CD4-positive, alpha-beta T cell (primary cell): Measurements from ENCODE around the gene PPP1R36. TPM values are rescaled to one million over a fixed set of nuclear protein-coding genes. Genes with fewer than 3 reads are reported as not detected.

Experiments used
- ATAC-seq: fragments of 200-7000 bp; cut with Tn5 transposase; one replicate; pipeline ENCODE4 v1.10.0; 2022; ENCODE audit warnings: mild to moderate bottlenecking; ENCODE audit not compliant: poor library complexity
- CTCF ChIA-PET: fragments of 350-600 bp; sonication (Branson Sonifier 250); formaldehyde crosslinking; loops from one replicate; lab custom pipeline; 2021; ENCODE audit warnings: antibody characterized with exemption, inconsistent platforms; lab: Charles Lee
- POLR2A ChIA-PET: fragments of 350-600 bp; sonication (Branson Sonifier 250); formaldehyde crosslinking; loops from one replicate; lab custom pipeline; 2021; ENCODE audit warnings: antibody characterized with exemption, inconsistent platforms; lab: Charles Lee
- DNase-seq, 14 experiments: peaks; one replicate each; pipeline ENCODE4 v3.0.0-alpha.2; 2013 to 2020; ENCODE audit warnings: mixed read lengths in 2 of 14
- H3K27ac ChIP-seq, 2 donors: one replicate each; pipeline versions ENCODE4 v1.5.1 to v1.7.0; 2013; ENCODE audit warnings: low read length in 2 of 2, low read depth in 1 of 2, mild to moderate bottlenecking in 1 of 2
- H3K27me3 ChIP-seq, 2 experiments: 1 replicate in 1 of 2; 2 replicates in 1 of 2; pipeline versions ENCODE4 v1.6.1 to v1.7.0; 2013; ENCODE audit warnings: low read length in 2 of 2, control low read depth in 1 of 2, mild to moderate bottlenecking in 1 of 2, moderate library complexity in 1 of 2; ENCODE audit not compliant: insufficient read depth in 2 of 2, control insufficient read depth in 1 of 2
- H3K36me3 ChIP-seq: one replicate; pipeline ENCODE4 v1.6.1; 2013; ENCODE audit warnings: low read length, control low read depth; ENCODE audit not compliant: insufficient read depth
- H3K4me1 ChIP-seq: one replicate; pipeline ENCODE4 v1.6.1; 2013; ENCODE audit warnings: low read length, control low read depth; ENCODE audit not compliant: insufficient read depth
- H3K4me3 ChIP-seq: one replicate; pipeline ENCODE4 v1.5.1; 2013; ENCODE audit warnings: mild to moderate bottlenecking, low read length, moderate library complexity
- H3K9me3 ChIP-seq, 2 experiments: 1 replicate in 1 of 2; 2 replicates in 1 of 2; pipeline versions ENCODE4 v1.6.1 to v1.7.0; 2013; ENCODE audit warnings: low read length in 2 of 2, mild to moderate bottlenecking in 2 of 2, control low read depth in 1 of 2, moderate library complexity in 1 of 2; ENCODE audit not compliant: control insufficient read depth in 1 of 2, insufficient read depth in 1 of 2
- H3K27ac Mint-ChIP-seq: one replicate; pipeline ENCODE4 v1.8.0; 2020; ENCODE audit warnings: mixed read lengths
- H3K27me3 Mint-ChIP-seq: one replicate; pipeline ENCODE4 v1.8.0; 2021; ENCODE audit warnings: mixed read lengths
- H3K36me3 Mint-ChIP-seq: one replicate; pipeline ENCODE4 v1.8.0; 2021; ENCODE audit warnings: low read depth, mixed read lengths
- H3K4me1 Mint-ChIP-seq: one replicate; pipeline ENCODE4 v1.8.0; 2021; ENCODE audit warnings: low read depth, mixed read lengths
- H3K4me3 Mint-ChIP-seq: one replicate; pipeline ENCODE4 v1.8.0; 2020; ENCODE audit warnings: mild to moderate bottlenecking, mixed read lengths
- H3K9me3 Mint-ChIP-seq: one replicate; pipeline ENCODE4 v1.8.0; 2020; ENCODE audit warnings: mixed read lengths
- intact Hi-C, 2 experiments: fragments of 100-400 bp; cut with DNase I in 1 of 2; cut with micrococcal nuclease in 1 of 2; formaldehyde crosslinking; loops; one replicate each; pipeline versions ENCODE4 v1.15.1 to v1.9.0; 2023 to 2025; cut with DNase I, micrococcal nuclease
- total RNA-seq, 174 experiments: library from RNA in 2 of 174; stranded (reverse) in 2 of 174; gene quantifications; one replicate each; pipeline ENCODE4 v1.2.3 and lab custom pipeline; 2021 to 2026
- TF ChIP-seq, protein P1 (sequence below): fragments of 200-600 bp; IDR thresholded peaks from one replicate; pipeline ENCODE4 v1.8.0; 2022; ENCODE audit warnings: antibody characterized with exemption, mild to moderate bottlenecking

PPP1R36 gene
- total RNA-seq, 2 experiments from 2014 or later = not detected

DNA sequence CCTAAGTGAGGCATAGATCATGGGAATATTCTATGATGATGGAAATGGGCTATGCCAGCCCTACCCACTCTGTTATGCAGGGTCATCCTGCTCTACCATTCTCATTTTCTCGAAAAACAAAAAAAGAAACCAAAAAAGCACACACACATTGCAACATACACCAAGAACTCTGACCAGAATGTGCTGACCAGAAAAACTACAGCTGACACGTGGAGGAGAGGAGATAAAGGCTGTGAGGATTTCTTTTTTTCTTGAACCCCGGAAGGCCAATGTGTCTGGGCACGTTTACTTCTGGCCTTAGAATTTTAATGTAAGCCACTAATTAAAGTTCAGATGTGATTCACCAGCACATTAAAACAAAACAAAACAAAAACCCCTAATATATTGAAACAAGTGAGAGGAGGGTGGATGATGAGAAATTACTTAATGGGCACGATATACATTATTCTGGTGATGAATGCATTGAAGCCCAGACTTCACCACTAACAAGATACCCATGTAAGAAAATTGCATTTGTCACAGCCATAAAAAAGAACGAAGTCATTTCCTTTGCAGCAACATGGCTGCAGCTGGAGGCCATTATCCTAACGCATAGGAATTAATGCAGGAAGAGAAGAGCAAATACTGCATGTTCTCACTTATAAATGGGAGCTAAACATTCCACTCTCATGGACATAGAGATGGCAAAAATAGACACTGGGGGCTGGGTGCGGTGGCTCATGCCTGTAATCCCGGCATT, 88.1 kb downstream of the PPP1R36 start:
- Histone ChIP-seq H3K4me3 (no peak overlapping the region), H3K4me1 (peaks cover 6% of the 10 kb centered on the region), H3K9me3 (no peaks in the 10 kb centered on the region), H3K27me3 (peaks cover 0 to 9% of the 10 kb centered on the region in 2 experiments), H3K36me3 (no peaks in the 10 kb centered on the region), H3K27ac (no peak overlapping the region)
- Mint-ChIP-seq H3K9me3 (no peaks in the 10 kb centered on the region), H3K27me3 (peaks cover 15% of the 10 kb centered on the region), H3K36me3 (no peaks in the 10 kb centered on the region), H3K27ac (no peak overlapping the region), H3K4me1 (no peaks in the 10 kb centered on the region), H3K4me3 (no peak overlapping the region)
- intact Hi-C loops = loop anchor here in 1 of 2 experiments (2.0 to 5.0 kb wide), 2 partner anchors 97 to 211 kb away; partner anchors contain the start of gene HSPA2
- DNase-seq (no peak), ATAC-seq (no peak)
- ChIA-PET CTCF (interaction anchor here (0.9 to 2.2 kb wide), 2 partner anchors 57 to 294 kb away, joined by 3 to 11 read pairs; no protein-coding TSS in a partner anchor), POLR2A (interaction anchor here (1.3 kb wide), 1 partner anchor 133 kb away, joined by 3 read pairs; no protein-coding TSS in a partner anchor)
- TF ChIP-seq, protein P1, sequence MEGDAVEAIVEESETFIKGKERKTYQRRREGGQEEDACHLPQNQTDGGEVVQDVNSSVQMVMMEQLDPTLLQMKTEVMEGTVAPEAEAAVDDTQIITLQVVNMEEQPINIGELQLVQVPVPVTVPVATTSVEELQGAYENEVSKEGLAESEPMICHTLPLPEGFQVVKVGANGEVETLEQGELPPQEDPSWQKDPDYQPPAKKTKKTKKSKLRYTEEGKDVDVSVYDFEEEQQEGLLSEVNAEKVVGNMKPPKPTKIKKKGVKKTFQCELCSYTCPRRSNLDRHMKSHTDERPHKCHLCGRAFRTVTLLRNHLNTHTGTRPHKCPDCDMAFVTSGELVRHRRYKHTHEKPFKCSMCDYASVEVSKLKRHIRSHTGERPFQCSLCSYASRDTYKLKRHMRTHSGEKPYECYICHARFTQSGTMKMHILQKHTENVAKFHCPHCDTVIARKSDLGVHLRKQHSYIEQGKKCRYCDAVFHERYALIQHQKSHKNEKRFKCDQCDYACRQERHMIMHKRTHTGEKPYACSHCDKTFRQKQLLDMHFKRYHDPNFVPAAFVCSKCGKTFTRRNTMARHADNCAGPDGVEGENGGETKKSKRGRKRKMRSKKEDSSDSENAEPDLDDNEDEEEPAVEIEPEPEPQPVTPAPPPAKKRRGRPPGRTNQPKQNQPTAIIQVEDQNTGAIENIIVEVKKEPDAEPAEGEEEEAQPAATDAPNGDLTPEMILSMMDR = no peak

DNA sequence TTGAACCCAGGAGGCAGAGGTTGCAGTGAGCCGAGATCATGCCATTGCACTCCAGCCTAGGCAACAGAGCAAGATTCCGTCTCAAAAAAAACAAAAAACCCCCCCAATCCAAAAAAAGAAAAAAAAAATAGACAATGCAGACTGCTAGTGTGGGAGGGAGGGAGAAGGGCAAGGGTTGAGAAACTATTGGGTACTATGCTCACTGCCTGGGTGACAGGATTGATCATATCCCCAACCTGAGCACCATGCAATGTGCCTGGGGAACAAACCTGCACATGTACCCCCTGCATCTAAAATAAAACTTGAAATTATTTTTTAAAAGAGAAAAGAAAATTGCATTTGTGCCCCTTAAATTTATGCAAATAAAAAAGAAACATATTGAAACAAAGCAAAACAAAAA, 88.9 kb downstream of the PPP1R36 start:
- no peak overlapping the region for H3K27ac ChIP-seq
- CTCF ChIA-PET = no interaction called here
- POLR2A ChIA-PET = no interaction called here

More for the DNA sequence above, 88.9 kb downstream of the PPP1R36 start:
- Mint-ChIP-seq H3K36me3 (no peaks in the 10 kb centered on the region), H3K4me3 (no peak overlapping the region), H3K27me3 (peaks cover 15% of the 10 kb centered on the region), H3K27ac (no peak overlapping the region), H3K4me1 (no peaks in the 10 kb centered on the region), H3K9me3 (no peaks in the 10 kb centered on the region)
- Histone ChIP-seq H3K27me3 (peaks cover 0 to 9% of the 10 kb centered on the region in 2 experiments), H3K9me3 (no peaks in the 10 kb centered on the region), H3K4me3 (no peak overlapping the region), H3K36me3 (no peaks in the 10 kb centered on the region), H3K4me1 (peaks cover 6% of the 10 kb centered on the region)
- DNase-seq (no peak), ATAC-seq (no peak)
- intact Hi-C loops = loop anchor here in 1 of 2 experiments (5.0 kb wide), 1 partner anchor 211 kb away; no protein-coding TSS in a partner anchor
- TF ChIP-seq, protein P1 = no peak

Other genes starting within 250 kb of the PPP1R36 start
- gene MTHFD1, start 161.6 kb upstream of the PPP1R36 start, total RNA-seq = 10 to 100 TPM; 13.3 to 18.9 TPM
- gene AKAP5, start 84.5 kb upstream of the PPP1R36 start, total RNA-seq = under 1 TPM; 0.49 to 0.50 TPM
- 10 to 100 TPM; 56.8 to 58.1 TPM for gene ZBTB25, start 46.1 kb upstream of the PPP1R36 start, total RNA-seq
- 100 to 1,000 TPM; 146 to 147 TPM for gene ZBTB1, start 45.2 kb upstream of the PPP1R36 start, total RNA-seq
- 1 to 10 TPM; 1.5 to 1.9 TPM for gene HSPA2, start 9.2 kb upstream of the PPP1R36 start, total RNA-seq
- 10 to 100 TPM; 12.1 to 13.3 TPM for gene PLEKHG3, start 154.5 kb downstream of the PPP1R36 start, total RNA-seq